CMK (cell line): ENCODE data around the gene TRIM28.
A peak's percentile ranks its signal among the peaks of the same experiment; 100 is the strongest.
"Not testable (repeated sequence)": the region's sequence is repeated elsewhere in the genome, so short reads cannot be mapped to it uniquely, and the experiment has no call there.

Source experiments
- DNase-seq: peaks from one replicate; pipeline ENCODE4 v3.0.0-alpha.2; 2010; ENCODE audit warnings: low read depth

The TRIM28 gene

DNA sequence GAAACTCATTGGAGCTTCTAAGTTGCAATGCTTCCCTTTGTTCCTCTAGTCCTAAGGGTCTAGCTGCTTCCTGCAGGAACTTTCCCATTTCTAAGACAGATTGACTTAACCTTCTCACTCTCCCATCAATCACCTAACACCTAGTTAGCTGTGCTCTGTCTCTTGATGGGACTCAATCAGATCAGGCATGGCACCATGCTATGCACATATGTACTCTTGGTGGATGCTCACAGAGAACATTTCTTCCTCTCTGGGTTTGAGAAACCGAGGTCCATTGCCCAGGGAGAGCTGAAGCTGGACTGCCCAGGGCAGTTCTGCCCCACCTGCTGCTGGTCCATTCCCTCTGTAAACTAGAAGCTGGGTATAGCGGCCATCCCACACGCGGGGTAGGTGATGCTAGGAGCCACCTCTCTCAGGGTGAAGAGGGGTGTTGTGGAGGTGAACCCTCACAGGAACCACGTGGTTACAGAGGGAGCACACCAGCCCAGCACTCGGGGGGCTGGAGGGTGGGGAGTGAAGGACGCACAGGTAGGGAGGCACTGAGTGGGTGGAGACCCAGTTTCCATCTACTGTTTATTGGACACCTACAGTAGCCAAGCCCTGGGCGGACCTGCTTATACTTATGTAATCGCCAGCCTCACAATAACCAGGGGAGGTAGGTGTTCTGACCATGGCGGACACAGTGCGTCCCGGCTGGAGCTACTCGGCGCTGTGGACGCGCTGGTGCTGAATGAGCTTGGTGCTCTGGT, 17.7 kb downstream of the TRIM28 start:
- no peak for DNase-seq

DNA sequence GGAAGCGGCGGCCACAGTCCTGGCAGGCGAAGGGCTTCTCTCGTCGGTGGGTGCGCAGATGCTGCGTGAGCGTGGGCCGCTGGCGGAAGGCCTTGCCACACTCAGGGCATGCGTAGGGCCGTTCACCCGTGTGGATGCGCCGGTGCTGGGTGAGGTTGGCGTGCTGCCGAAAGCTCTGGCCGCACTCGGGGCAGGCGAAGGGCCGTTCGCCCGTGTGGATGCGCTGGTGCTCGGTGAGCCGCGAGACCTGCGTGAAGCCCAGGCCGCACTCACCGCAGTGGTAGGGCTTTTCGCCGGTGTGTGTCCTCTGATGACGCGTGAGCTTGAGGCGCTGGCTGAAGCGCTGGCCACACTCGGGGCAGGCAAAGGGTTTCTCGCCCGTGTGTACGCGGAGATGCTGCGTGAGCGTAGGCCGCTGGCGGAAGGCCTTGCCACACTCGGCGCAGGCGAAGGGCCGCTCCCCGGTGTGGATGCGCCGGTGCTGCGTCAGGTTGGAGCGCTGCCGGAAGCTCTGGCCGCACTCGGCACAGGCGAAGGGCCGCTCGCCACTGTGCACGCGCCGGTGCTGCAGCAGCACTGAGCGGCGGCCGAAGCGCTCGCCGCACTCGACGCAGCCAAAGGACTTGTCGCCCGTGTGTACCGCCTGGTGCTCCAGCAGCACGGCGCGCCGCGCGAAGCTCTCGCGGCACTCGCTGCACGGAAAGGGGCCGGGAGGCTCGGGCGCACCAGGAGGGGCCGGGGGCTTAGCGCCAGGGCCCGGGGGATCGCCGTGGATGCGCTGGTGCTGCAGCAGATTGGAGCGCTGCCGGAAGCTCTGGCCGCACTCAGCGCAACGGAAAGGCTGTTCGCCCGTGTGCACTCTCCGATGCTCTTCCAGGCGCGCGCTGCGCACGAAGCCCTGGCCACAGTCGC, 18.5 kb downstream of the TRIM28 start:
- no peak for DNase-seq

DNA sequence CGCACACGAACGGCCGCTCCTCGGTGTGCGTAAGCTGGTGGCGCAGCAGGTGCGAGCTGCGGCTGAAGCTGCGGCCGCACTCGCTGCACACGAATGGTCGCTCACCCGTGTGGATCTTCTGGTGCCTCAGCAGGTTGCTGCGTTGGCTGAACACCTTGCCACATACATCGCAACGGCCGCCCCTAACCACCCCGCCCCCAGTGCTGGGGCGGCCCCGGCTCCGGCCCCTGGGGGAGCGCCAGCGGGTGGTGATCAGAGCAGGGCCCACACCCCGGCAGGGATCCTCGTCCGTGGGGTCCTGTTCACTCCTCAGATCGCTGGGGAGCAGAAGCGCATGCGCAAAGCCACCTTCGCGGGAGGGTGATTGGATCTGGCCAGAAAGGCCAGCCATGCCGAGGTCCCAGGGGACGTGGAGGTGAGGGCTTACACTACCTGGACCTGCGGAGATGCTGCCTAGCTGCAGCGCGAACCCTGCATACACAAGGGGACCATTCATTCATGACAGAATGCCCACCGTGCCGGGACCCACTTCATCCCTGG, 19.2 kb downstream of the TRIM28 start:
- DNase-seq, result no peak

DNA sequence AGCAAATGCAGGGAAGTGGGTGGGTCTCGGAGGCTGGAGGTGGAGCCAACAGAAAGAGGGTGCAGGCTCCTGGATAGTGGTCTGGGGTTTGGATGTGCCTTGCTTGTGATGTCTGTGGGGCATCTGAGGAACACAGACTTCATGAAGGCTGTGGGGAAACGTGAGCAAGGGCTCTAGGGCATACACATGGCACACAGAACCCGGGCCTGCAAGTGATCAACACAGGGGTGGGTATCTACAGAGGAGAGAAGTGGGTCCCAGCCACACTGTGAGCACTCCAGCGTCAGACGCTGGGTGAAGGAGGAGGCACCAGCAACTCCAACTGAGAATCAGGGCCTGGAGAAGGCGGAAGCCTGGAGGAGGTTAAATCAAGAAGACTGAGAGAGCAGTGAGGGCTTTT, 20.0 kb downstream of the TRIM28 start:
- no peak for DNase-seq

DNA sequence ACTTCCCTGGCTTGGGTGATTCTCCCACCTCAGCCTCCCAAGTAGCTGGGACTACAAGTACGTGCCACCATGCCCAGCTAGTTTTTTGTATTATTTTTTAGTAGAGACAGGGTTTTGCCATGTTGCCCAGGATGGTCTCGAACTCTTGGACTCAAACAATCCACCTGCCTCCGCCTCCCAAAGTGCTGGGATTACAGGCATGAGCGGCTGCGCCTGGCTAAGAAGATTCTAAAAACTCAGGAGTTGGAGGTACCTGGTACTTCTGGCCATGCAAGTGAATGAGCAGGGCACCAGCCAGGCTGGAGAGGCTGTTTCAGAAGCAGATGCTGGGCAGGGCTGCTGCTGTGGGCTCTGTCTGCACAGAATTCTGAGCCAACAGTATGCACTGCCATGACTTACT, 23.1 kb downstream of the TRIM28 start:
- DNase-seq, result no peak

DNA sequence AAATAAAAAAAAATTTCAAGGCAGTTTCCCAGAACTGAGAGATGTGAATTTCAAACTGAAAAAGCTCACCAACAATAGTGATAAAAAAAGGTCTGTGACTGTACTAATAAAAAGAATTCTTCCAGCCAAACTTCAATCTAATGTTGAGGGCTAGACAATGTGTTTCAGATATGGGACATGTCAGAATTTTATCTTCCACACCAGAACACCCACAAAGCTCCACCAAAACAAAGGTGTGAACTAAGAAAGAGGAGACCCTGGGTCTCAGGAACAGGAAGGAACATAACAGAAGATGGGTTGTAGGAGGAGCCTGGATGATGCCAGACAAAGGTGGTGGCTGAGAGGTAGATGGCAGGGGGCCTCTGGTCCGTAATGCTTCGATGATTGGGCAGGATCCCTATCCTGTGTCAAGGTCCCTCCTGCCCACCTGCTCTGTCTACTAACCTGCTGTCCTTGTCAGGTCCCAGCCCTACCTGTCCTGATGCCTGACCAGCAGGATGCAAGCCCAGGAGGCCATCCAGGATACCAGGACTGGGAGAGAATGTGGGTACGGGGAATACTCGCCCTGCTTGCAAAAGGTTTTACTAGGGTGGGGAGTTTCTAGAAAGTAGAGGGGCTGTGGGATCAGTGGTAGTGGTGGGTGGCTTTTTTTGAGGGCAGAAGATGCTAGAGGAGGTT, 24.7 kb downstream of the TRIM28 start:
- DNase-seq, result no peak

DNA sequence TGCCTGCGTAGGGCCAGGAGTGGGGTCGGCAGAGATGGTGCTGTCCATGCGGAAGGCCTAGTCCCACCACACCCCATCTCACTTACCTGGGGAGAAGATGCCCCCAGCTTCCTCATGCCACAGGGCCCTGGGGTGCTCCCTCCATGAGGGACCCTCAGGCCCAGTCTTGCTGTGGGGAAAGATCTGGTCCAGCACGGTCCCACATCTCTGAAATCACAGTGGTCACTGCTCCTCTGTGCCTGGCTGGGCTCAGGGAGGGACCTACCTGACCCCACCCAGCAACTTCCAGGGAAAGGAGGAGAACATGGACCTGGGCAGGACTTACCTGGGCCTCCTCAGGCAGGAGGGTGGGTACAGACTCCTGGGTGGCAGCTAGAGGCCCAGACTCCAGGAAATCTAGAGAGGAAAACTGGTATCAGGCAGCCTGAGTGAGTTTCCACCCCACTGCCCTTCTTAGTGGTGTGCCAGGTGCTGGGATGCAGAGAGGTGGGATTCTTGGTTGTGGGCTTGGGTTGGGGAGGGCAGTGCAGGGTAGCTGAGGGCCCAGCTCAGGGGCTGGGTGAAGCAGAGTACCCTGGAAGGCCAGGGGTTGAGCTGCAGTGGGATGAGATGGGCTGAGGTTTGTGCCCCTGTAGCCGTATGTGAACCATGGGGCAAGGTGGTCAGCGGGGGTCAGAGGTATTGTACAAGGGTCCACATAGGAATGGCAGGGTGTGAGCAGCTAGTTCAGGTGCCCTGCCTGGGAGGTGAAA, 25.5 kb downstream of the TRIM28 start:
- DNase-seq, result no peak

DNA sequence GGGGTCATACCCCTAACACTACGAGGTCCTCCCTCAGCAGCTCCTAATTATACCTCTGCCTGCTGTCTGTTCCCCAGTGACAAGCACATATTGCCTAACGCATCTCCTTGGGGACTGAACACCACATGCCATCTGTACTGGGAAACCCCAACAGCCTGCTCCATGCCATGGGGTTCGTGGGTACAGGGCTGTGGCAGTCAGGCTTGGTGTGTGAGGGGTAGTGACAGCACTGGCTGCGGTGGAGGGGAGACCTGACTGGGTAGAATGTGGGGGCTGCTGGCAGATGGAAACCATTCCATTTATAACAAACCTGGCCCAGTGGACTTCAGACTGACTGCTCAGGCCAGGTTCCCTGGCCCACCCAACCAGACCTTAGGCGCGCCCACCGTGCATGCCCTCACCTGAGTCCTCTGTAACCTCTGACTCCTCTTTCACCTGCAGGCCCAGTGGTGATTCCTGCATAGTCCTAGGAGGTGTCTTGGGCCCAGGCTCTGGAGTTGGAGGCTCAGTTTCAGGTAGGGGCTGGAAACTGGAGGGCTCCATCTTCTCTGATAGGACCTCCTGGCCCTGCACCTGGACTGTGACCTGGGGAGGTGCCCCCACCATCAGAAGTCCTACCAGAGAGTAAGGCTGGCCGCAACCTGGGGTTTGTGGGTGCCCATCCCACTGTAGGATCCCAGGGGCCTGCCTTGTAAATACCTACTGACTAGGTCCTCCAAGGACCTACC, 26.2 kb downstream of the TRIM28 start:
- no peak for DNase-seq

DNA sequence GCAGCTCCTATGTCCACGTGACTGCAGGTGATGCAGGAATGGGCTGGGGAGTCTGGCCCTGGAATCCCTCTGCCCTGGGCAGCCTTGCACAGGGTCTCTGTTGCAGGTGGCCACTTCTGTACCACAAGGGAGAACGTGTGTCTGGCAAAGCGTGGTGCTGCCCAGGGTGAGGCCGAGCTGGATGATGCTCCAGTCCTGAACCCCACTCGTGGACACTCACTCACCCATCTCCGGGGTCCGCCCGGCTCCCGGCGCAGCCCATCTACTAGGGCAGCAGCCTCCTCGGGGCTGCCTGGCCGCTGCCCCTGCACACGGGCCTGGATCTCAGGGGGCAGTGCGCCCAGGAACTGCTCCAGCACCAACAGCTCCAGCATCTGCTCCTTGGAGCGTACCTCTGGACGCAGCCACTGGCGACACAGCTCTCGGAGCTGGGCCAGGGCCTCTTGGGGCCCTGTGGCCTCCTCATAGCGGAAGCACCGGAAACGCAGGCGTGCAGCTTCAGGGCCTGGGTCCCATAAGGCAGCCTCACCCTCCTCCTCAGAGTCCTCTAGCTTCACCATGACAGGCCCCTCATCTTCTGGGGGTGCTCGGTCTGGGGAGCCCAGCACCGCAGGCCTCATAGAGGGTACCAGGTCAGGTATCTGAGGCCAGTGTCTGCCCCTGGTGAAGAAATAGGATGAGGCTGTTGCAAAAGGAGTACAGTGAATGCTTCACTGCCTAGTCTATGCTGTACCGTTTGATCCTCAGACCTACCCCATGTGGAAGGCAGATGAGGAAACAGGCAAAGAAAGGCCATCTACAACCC, 27.1 kb downstream of the TRIM28 start:
- no peak for DNase-seq

DNA sequence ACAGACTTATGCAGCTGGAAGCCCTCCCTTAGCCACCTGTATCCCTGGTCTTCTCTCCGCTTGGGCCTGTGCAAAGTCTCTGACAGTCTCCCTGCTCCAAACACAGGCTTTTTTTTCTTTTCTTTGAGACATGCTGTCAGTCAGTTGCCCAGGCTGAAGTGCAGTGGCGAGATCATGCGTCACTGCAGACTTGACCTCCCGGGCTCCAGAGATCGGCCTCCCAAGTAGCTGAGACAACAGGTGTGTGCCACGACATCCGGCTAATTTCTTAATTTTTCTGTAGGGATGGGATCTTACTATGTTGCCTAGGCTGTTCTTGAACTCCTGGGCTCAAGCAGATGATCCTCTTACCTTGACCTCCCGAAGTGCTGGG, 27.7 kb downstream of the TRIM28 start:
- no peak for DNase-seq

DNA sequence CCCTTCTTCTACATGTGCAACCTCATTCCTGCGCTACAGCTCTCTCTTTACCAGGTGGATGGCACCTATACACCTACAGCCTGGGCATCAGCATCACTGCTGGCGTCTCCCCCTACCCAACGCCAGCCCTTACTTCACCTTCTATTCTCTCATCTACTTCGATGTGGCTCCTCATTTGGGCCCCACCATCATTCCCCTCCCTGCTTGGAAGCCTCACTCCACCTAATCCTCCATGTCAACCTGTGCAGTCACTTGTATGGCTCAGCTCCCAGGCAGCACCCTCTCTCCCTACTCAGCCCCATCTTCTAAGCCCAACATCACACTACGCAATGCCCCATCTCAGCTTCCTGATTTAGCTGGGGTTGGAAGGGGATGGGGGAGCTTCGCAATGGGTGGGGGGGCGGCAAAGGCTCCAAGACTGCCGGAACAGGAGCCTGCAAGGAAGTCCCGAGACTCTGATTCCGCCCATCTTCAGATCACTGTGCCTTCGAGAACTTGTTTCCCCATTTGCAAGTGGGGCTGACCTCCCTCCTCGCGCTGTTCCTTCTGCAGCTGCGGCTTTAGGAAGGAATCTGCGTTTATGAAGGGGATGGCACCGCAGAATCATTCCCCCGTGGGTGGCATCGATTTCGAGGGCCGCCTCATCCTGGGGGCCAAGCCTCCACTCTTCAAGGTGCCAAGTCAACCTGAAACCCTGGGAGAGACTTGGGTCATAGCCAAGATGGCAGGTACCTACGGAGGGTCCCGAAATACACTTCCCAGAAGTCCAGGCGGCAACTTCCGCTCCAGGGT, 28.4 kb downstream of the TRIM28 start:
- DNase-seq, result no peak

DNA sequence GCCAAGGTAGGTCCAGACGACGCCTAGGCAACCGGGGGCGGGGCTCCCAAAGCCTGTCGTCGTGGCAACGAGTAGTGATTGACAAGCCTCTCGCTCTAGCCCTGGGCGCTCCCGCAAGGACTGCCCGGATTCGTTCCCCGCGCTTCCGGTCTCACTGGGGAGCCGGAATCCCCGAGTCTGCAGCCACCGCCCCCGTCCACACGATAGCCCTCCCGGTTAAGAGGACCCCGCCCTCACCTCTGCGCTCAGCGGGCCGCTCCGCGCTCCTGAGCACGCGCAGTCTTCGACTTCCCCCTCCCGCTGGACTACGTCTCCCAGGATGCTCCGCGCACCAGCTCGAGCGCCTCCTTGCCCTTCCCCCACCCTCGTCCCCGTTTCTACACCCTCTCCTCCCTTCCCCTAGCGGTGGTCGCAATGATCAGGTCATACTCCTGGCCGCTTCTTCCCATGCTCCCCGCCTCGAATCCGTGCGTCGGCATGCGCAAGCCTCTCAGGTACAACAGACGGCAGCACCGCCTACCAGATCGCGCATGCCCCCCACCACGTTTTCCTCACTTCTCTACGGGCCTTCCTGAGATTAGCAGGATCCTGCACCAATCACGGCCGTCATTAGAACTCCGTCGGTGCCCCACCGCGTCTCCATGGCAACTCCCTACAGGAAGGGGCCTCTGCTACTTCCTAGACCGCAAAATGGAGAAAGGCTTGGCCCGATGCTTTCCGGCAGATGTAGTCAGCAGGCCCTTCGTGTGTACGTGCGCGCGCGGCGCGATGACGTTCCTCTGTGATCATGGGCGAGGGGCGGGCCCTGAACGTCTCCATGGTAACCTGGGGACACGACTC, 29.2 kb downstream of the TRIM28 start, which contains the start of gene MZF1:
MZF1 (minus strand) TSS at position 518 of the 840 bp plus-strand sequence. CDS start 1,946 bp downstream, outside the sequence.
- peak; percentile 100 for DNase-seq

DNA sequence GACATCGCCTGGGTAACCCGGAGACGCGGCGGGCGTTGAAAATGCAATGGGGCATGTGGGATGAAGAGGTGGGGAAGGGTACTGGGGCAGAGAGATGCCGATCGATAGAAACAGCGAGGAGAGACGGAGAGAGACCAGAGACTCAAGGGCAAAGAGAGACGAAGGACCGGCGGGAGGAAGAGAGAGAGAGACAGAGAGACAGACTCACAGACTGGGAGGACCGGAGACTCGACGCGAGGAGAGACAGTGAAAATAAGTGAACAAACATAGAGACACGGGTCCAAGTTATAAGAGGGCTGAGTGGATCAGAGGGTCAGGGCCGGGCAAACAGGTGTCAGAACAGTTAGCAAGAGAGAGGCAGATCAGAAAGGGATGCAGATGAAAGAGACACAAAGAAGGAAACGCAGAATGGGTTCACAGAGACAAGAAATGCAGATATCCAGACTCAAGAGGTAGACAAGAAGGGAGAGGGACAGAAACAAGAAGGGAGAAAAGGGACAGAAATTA, 29.8 kb downstream of the TRIM28 start:
- DNase-seq, result no peak

DNA sequence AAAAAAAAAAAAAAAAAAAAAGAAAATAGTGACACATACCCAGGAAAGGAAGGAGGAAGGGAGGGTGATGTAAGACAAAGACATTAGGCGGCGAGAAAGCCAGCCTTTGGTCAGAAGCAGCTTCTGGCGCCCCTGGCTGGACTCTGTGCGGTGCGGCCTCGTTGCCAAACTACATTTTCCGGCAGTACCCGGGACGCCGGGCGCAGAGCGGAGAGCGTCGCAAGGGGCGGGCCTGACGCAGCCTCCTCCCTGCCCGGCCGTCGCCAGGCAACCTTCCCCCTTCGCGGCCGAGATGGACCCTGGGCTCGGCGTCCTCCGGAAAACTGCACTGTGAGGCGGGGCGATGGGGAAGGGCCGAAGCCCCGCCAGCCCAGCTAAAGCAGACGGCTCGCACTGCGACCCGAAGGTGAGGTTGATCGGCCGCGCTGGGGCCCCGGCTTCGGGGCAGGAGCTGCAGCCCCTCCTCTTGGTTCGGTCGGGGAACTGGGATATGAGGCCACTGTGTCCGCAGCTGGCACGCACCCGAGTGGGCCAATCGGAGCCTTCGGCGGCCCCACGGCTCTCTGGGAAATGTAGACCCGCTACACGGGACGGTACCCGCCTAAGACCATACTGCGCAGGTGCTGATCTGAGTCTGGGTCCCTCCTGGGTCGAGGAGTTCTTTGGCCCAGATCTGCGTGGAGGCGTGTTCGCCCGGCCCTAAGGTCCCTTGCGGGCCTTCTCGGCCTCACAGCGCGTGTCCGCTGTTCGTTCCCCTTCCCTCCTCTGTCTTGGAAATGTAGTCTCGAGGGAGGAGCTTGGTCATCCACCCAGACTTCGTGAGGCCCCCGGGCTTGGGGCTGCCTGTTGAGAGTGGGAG, 31.5 kb downstream of the TRIM28 start:
- DNase-seq, result peak; percentile 94

DNA sequence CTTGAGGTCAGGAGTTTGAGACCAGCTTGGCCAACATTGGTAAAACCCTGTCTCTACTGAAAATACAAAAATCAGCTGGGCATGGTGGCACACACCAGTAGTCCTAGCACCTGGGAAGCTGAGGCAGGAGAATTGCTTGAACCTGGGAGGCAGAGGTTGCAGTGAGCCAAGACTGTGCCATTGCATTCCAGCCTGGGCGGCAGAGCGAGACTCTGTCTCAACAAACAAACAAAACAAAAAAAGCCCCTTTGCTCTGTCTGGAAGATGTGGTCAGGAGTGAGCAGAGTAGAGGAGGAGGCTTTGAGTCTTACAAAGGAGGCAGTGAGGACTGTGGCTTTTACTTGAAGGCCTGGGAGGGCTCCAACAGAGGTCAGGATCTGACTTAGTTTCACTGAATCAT, 33.7 kb downstream of the TRIM28 start:
- not testable (repeated sequence) for DNase-seq

DNA sequence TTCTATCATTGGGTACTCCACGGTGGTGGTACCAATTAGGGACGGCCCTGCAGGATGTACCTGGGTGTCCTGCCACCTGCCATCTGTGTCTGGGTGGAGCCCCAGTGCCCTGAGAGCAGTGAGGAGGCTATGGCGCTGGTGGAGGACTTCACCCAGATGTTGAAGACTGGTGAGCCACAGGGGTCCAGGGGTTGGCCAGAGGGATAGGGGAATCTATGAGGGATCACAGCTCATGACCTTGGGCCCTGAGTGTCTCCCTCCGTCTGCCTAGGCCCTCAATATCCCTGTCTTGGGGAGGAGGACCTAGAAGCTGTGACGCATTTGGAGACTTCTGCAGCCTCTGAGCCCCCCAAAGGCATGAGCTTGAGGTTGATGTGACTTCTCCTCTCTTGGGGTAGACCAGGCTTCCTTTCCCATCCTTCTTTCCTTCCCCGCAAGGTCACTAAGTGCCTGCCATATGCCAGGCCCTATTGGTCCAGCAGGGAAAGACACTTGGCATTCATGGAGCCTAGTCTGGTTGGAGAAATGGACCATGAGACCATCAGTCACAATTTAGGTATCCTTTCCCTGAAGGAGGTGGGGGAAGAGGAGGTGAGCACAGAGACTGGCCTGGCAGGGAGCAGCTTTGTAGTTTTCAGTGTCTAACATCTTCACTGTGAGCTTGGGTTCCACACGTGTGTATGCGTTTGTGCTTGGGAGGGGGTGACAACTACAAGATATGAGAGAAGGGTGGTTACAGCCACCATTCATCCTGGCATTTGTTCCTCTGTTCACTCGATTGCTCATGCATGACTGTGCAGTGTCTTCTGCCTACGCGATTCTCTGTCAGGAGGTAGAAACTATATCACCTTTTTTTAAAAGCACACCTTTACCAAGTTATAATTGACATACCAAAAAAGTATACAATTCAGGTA, 34.4 kb downstream of the TRIM28 start:
- no peak for DNase-seq
